CD14-positive monocyte (primary cell): ENCODE data around the gene EME2. TPM values are rescaled to one million over a fixed set of nuclear protein-coding genes. Genes with fewer than 3 reads are reported as not detected.

Experiments used
- DNase-seq, 3 donors: peaks; one replicate each; pipeline ENCODE4 v3.0.0-alpha.2; 2011 to 2022
- H2AFZ ChIP-seq: 2 replicates; pipeline ENCODE4 v1.6.0; 2012; ENCODE audit warnings: mild to moderate bottlenecking, low read depth, low read length, inconsistent platforms; ENCODE audit not compliant: insufficient read depth, poor library complexity, severe bottlenecking
- H3K27ac ChIP-seq, 2 donors: 1 replicate in 1 of 2; 2 replicates in 1 of 2; pipeline ENCODE4 v1.5.1; 2012 to 2013; ENCODE audit warnings: low read length in 2 of 2, control low read depth in 1 of 2, inconsistent platforms in 1 of 2, low read depth in 1 of 2, mild to moderate bottlenecking in 1 of 2
- H3K27me3 ChIP-seq, 2 donors: one replicate each; pipeline versions ENCODE4 v1.6.0 to v1.6.1; 2011 to 2013; ENCODE audit warnings: low read length in 2 of 2; ENCODE audit not compliant: control insufficient read depth in 2 of 2, insufficient read depth in 2 of 2
- H3K36me3 ChIP-seq, 2 donors: replicated peaks in 1 of 2; 1 replicate in 1 of 2; 2 replicates in 1 of 2; pipeline versions ENCODE4 v1.5.1 to v1.6.1; 2012 to 2013; ENCODE audit warnings: low read length in 2 of 2, control low read depth in 1 of 2, inconsistent platforms in 1 of 2, mild to moderate bottlenecking in 1 of 2; ENCODE audit not compliant: insufficient read depth in 2 of 2, control insufficient read depth in 1 of 2
- H3K4me1 ChIP-seq, 2 donors: 1 replicate in 1 of 2; 2 replicates in 1 of 2; pipeline versions ENCODE4 v1.5.1 to v1.6.1; 2012 to 2013; ENCODE audit warnings: low read length in 2 of 2, control low read depth in 1 of 2, inconsistent platforms in 1 of 2, mild to moderate bottlenecking in 1 of 2, moderate library complexity in 1 of 2; ENCODE audit not compliant: insufficient read depth in 2 of 2, control insufficient read depth in 1 of 2
- H3K4me2 ChIP-seq: replicated peaks from 2 replicates; pipeline ENCODE3; 2012; ENCODE audit warnings: low read length, moderate library complexity, mild to moderate bottlenecking; ENCODE audit not compliant: poor library complexity, severe bottlenecking; ENCODE audit errors: extremely low read depth
- H3K4me3 ChIP-seq, 3 experiments: fragments of 200-600 bp in 1 of 3; sonication (generic) in 1 of 3; replicated peaks in 1 of 3; 1 replicate in 2 of 3; 2 replicates in 1 of 3; pipeline ENCODE4 v1.5.1; 2011 to 2013; ENCODE audit warnings: low read length in 3 of 3, mild to moderate bottlenecking in 3 of 3, control low read depth in 2 of 3, low read depth in 2 of 3, inconsistent platforms in 1 of 3, moderate library complexity in 1 of 3
- H3K79me2 ChIP-seq: 2 replicates; pipeline ENCODE4 v1.6.0; 2012; ENCODE audit warnings: mild to moderate bottlenecking, control low read depth, inconsistent platforms, low read length, moderate library complexity; ENCODE audit not compliant: insufficient read depth
- H3K9ac ChIP-seq: 2 replicates; pipeline ENCODE4 v1.6.0; 2017; ENCODE audit warnings: low read length, mild to moderate bottlenecking; ENCODE audit not compliant: insufficient read depth, poor library complexity, severe bottlenecking
- H3K9me3 ChIP-seq, 2 donors: replicated peaks in 1 of 2; 1 replicate in 1 of 2; 2 replicates in 1 of 2; pipeline versions ENCODE4 v1.5.1 to v1.6.1; 2012 to 2013; ENCODE audit warnings: low read length in 2 of 2, control low read depth in 1 of 2; ENCODE audit not compliant: control insufficient read depth in 1 of 2, insufficient read depth in 1 of 2
- H4K20me1 ChIP-seq: 2 replicates; pipeline ENCODE4 v1.6.0; 2012; ENCODE audit warnings: mild to moderate bottlenecking, low read length, control low read depth, moderate library complexity; ENCODE audit not compliant: insufficient read depth
- H3K27ac Mint-ChIP-seq, 7 donors: one replicate each; pipeline ENCODE4 v1.8.0; 2020; ENCODE audit warnings: mild to moderate bottlenecking in 7 of 7, mixed read lengths in 7 of 7, moderate library complexity in 6 of 7, inconsistent platforms in 2 of 7
- H3K27me3 Mint-ChIP-seq, 3 donors: one replicate each; pipeline ENCODE4 v1.8.0; 2021 to 2022; ENCODE audit warnings: low read depth in 3 of 3, mild to moderate bottlenecking in 3 of 3, mixed read lengths in 3 of 3, moderate library complexity in 3 of 3, inconsistent platforms in 1 of 3
- H3K36me3 Mint-ChIP-seq, 2 donors: one replicate each; pipeline ENCODE4 v1.8.0; 2020; ENCODE audit warnings: mixed read lengths in 2 of 2, inconsistent platforms in 1 of 2, mild to moderate bottlenecking in 1 of 2
- H3K4me1 Mint-ChIP-seq: one replicate; pipeline ENCODE4 v1.8.0; 2020; ENCODE audit warnings: mild to moderate bottlenecking, mixed read lengths
- H3K4me3 Mint-ChIP-seq, 2 donors: one replicate each; pipeline ENCODE4 v1.8.0; 2020; ENCODE audit warnings: mild to moderate bottlenecking in 2 of 2, mixed read lengths in 2 of 2, moderate library complexity in 1 of 2
- H3K9me3 Mint-ChIP-seq, 7 donors: one replicate each; pipeline ENCODE4 v1.8.0; 2020 to 2022; ENCODE audit warnings: mixed read lengths in 7 of 7, mild to moderate bottlenecking in 6 of 7, moderate library complexity in 6 of 7, inconsistent platforms in 2 of 7
- WGBS: methylation state at CpG from one replicate; pipeline ENCODE4 v1.1.5; 2013; ENCODE audit warnings: missing lambda C conversion rate; ENCODE audit not compliant: insufficient coverage; 5-methylcytosine and 5-hydroxymethylcytosine counted together
- intact Hi-C, 2 donors: fragments of 100-400 bp; cut with micrococcal nuclease; formaldehyde crosslinking; loops; one replicate each; pipeline versions ENCODE4 v1.15.0 to v1.15.1; 2023
- polyA plus RNA-seq, 3 donors: library from polyadenylated mRNA; depleted of rRNA in 1 of 3; unstranded in 2 of 3; stranded (reverse) in 1 of 3; fragments of 300-500 nt in 2 of 3; fragments of >200 nt in 1 of 3; fragmentation: Illumina TruSeq in 2 of 3; gene quantifications; 1 replicate in 2 of 3; 2 replicates in 1 of 3; pipeline ENCODE4 v1.2.3, GENCODE V29; 2012 to 2021
- TF ChIP-seq, protein P1 (sequence below): fragments of 200-600 bp; IDR thresholded peaks from one replicate; pipeline ENCODE4 v1.8.0; 2022; ENCODE audit warnings: antibody characterized with exemption, mild to moderate bottlenecking

EME2 gene
- polyA plus RNA-seq, 3 donors: 0.26 to 36.6 (median 0.48) TPM

DNA sequence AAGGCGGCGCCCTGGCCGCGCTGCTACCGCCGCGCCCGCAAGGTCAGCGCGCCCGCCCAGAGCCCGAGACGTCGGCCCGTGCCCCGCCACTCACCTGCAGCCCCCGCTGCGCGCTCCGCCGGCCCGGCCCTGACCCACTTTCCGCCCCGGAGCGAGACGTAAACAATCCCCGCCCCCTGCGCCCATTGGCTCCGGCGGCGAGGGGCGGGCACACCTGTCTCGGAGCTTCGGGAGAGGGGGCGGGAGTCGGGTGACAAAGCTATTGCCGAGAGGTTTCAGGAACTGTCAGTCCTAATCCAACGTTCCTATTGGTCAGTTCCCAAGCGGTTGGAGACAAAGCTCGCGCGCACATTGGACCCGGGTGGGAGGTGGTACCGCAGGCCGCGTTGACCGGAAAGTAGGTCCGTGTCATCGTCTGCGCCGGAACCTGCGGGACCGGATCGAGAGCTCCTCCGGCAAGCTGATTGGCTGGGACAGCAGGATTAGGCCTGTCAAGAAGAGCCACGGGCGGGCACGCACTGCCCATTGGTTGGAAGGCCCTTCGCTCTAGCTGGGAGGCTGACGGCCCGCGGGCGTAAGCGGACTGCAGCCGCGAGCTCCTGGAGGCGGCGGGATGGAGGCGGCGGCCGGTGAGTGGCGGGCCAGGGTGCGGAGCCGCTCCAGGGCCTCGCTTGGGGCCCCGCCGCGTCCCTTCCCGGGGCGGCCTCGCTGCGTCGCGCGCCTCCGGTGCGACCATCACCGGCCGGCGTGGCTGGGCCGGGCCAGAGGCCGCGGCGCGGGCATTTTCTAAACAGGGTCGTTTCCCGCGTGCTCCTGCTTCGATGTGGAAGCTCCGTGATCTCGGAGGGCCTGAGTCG lies 10.0 kb downstream of the EME2 start, which contains the start of the genes NUBP2 and SPSB3:
NUBP2 (plus strand) TSS at position 553 of the 857 bp plus-strand sequence; CDS start at position 614, 61 bp downstream.
SPSB3 (minus strand) TSS at position 164 of the 857 bp plus-strand sequence. CDS start 1,088 bp downstream, outside the sequence.
- Histone ChIP-seq H3K4me2 (peak within 1 kb of the TSS; percentile 88), H2AFZ (peak within 1 kb of the TSS; percentile 83), H3K9me3 (no peaks in the 10 kb centered on the region), H3K9ac (peak within 1 kb of the TSS; percentile 84), H3K79me2 (peaks cover 61% of the 10 kb centered on the region), H3K36me3 (peaks cover 23 to 27% of the 10 kb centered on the region in 2 donors), H3K4me3 (peak within 1 kb of the TSS; percentile 66 to 94 (median 85)), H3K27ac (peak within 1 kb of the TSS; percentile 52 to 83), H4K20me1 (peaks cover 72% of the 10 kb centered on the region), H3K4me1 (peaks cover 25 to 33% of the 10 kb centered on the region in 2 donors), H3K27me3 (no peaks in the 10 kb centered on the region)
- under 1% methylated on average over 102 of the region's 102 CpGs for WGBS
- peaks cover 12 to 45% of the 10 kb centered on the region in 2 donors for H3K36me3 Mint-ChIP-seq
- peak within 1 kb of the TSS; percentile 82 to 95 (median 86) for H3K27ac Mint-ChIP-seq
- H3K9me3 Mint-ChIP-seq: no peaks in the 10 kb centered on the region
- no peaks in the 10 kb centered on the region for H3K27me3 Mint-ChIP-seq
- H3K4me3 Mint-ChIP-seq: peak within 1 kb of the TSS; percentile 87 to 93
- TF ChIP-seq, protein P1, sequence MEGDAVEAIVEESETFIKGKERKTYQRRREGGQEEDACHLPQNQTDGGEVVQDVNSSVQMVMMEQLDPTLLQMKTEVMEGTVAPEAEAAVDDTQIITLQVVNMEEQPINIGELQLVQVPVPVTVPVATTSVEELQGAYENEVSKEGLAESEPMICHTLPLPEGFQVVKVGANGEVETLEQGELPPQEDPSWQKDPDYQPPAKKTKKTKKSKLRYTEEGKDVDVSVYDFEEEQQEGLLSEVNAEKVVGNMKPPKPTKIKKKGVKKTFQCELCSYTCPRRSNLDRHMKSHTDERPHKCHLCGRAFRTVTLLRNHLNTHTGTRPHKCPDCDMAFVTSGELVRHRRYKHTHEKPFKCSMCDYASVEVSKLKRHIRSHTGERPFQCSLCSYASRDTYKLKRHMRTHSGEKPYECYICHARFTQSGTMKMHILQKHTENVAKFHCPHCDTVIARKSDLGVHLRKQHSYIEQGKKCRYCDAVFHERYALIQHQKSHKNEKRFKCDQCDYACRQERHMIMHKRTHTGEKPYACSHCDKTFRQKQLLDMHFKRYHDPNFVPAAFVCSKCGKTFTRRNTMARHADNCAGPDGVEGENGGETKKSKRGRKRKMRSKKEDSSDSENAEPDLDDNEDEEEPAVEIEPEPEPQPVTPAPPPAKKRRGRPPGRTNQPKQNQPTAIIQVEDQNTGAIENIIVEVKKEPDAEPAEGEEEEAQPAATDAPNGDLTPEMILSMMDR: no peak
- intact Hi-C loops: loop anchor here (1.0 to 10.0 kb wide), 7 partner anchors 9 to 358 kb away; partner anchors contain the start of genes FAHD1 (in 2 of the 2), HAGH (in 2 of the 2), MAPK8IP3 (in 1 of the 2) and MRPS34 (in 1 of the 2)
- H3K4me1 Mint-ChIP-seq: peaks cover 27% of the 10 kb centered on the region
- peak; percentile 100 for DNase-seq
